HG03103 (cell line): Measurements from ENCODE around the gene IQCK.

Source experiments
- ATAC-seq: cut with Tn5 transposase; IDR thresholded peaks from one replicate; pipeline ENCODE4 v1.9.1; 2021; ENCODE audit warnings: low read depth; ENCODE audit not compliant: unreplicated experiment

Gene IQCK

GRCh38 chr16:19698480-19699465, 19.3 kb upstream of the IQCK start:
- ATAC-seq: no peak

- ATAC-seq: no peak
These were observed 18.6 kb upstream of the IQCK start for GRCh38 chr16:19699472-19699871.

DNA sequence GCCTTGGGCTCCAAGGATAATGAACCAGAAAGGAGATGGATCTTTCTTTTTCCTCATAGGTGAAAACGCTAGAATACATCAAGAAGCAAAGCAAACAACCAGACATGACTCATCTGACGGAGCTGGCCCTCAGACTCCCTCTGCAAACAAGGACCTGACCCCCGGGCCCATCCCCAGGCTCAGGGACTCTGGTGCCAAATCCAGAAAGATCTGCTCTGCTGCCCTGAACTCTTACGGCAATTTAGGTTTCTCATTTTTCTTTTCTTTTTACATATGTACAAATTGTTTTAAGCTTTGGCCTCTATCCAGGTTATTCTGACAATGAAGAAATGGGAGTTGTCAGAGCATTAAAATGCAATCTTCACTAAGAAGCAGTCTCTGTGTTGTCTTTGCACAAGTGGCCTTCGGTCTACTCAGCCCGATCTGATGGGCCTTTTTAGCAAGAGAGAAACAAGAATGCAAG, 17.7 kb upstream of the IQCK start:
- no peak for ATAC-seq

GRCh38 chr16:19701091-19701490, 17.0 kb upstream of the IQCK start:
- no peak for ATAC-seq

- no peak for ATAC-seq
These were observed 14.7 kb upstream of the IQCK start for GRCh38 chr16:19703172-19703889.

- no peak for ATAC-seq
These were observed 13.5 kb upstream of the IQCK start for GRCh38 chr16:19704321-19705145.

DNA sequence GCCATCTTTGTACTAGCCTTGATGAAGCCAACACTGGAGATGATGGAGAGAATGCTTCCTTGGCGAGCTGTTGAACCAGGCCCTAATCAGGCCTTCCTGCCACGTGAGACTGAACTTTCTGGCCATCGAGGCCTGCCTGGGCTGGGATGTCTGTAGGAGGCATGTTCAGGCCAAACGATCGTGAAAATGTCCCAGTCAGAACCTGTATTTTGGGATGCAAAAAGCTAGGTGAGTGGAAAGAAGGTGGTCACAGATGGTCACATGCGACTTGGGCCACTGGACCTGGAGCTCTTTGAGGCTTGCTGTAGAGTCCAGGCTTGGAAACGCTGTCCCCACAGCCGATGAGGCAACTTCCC, 12.9 kb upstream of the IQCK start:
- ATAC-seq: no peak

DNA sequence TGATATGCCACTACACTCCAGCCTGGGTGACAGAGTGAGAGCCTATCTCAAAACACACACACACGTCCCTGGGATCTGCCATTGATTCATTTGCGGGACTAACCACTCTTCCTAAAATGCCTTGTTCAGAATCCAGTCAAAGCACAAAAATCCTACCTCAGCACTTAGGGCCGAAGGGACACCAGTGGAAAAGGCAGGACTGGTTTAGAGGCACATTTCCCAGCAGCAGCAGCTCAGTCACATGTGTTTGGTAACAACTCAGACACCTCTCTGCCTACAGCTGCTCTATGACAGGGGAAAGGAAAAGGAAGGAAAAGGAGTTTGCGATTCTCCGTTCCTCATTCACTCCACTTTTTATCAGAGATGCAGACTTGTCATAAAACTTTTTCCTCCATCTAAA, 12.2 kb upstream of the IQCK start:
- no peak for ATAC-seq

DNA sequence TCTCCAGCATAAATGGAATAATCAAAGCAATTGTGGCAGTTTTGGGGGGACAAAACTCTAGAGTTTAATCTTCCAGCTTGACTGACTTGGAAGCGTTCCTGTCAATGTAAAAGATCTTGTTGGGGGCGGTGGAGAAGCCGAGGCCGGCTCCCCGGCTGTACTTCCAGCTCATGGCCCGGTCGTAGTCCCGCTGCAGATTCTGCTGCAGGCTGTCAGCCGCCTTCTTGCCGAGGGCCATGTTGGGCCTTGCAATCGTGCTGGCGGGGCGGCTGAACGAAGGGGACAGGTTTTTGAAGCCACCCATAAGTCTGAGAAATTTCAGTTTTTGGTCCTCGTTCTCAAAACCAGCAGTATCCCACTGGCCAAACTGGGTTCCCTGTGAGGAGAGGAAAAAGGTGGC, 11.2 kb upstream of the IQCK start:
- no peak for ATAC-seq

GRCh38 chr16:19707569-19708295, 10.3 kb upstream of the IQCK start:
- ATAC-seq: no peak

DNA sequence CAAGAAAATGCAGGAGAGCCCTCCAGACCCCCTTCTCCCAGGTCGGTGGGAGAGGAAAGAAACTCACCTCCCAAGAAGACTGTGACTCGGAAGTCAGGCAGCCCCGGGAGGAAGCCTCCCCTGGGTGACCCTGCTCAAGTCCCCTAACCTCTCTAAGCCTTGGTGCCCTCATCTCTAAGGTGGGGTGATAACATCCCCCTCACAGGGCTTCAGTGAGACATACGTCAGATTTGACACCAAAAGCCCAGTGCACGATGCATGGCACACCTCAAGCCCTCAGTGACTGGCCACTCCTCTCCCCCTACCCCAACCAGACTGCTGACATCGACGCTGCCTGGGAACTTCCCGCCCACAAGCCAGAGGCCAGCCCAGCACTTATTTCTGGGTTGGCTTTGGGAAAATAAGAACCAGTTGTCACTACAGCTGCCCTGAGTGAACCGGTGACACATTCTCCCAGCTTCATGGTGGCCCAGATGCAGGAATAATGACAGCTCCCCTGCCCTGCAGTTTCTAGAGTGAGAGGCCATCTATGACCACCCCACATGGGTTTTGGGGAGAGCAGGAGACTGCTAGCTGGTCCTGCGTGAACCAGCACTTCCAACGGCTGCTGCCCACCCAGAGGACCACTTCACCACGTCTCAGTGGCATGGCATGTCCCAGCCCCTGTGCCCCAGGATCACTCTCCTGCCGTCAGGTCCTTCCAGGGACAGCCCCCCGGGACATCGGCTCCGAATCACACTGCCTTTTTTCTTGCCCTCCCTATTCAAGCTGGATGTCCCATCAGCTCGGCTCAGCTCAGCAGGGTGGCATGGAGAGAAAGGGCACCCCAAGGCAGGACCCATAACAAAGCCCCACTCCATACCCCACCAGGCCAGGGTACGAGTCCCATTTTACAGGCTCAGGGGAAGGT, 9.5 kb upstream of the IQCK start:
- no peak for ATAC-seq

DNA sequence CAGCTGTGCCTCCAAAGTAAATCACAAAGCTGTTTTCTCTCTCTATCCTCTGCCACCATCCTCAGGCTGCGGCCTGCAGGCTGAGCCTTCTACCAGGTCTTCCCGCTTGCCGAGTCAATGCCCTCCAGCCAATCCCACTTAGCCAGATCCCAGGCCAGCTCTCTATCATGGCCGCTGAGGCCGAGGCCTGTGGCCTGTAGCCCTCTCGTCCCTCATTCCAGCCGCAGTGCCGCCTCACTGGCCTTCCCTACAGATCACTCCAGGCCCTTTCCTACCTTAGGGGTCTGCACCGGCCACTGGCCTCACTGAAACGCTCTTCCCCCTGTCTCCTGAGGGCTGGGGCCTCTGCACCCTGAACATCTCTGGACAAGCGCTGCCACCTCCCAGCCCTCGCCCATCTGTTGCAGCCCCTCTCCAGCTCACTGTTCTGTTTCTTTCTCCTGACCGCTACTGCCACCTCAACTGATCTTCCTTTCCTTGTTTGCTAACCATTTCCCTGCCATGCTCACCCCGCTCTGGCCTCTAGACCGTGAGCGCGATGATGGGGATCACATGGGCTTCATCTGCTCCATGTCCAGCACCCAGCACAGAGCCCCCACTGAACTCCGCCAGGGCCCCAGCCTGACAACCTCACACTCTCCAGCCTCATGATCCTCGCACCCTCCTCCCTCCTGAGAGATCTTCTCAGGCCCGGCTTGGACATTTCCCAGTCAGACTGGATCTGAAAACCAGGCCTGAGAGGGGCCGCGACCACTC, 8.5 kb upstream of the IQCK start:
- ATAC-seq: no peak

DNA sequence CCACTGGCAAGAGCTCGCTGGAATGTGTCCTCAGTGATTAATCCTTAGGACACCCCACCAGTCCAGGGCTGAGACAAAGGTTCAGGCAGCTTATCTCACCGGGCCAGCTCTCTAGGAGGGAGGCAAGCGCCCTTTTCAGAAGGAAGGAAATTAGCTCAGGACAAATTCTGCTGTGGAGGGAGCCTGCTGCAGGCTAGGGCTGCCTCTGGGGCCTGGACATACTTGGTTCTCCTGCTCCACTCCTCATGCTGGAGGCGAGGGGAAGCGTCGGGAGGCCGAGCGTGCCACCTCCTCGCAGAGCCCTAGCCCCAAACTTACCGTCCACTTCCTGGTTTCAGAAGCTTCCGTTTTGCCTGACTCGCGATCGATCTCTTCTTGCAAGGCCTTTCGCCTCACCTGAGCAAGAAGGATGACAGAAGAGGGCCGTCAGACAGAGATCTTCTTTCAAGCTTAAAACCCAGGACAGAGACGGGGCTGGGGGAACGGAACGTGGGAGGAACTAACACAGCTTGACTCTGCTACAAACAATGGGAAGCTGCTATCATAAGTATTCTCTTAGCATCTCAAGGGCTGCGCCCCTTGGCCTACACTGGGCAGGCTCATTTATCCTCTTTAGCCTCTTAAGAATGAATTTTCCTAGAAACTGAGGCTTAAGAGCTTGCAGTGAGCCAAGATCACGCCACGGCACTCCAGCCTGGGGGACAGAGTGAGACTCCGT, 7.7 kb upstream of the IQCK start:
- no peak for ATAC-seq

GRCh38 chr16:19710991-19711545, 7.0 kb upstream of the IQCK start:
- no peak for ATAC-seq

DNA sequence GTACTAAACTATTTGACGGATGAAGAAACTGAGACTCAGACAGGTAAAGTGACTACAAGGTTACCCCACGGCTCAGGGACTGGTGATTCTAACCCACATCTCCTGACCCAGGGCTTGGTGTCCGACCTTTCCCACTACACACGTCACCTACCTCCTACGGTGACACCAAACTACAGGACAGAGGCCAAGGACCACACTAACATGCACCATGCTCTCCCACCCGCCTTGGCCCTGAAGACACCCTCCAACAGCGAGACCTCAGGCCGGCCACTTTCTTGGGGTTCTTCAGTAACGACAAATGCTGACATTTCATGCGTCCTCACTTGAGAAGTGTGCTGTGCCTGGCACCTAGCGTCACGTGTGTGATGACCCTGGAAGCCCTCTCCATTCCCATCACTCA, 6.4 kb upstream of the IQCK start:
- ATAC-seq: no peak

- no peak for ATAC-seq
These were observed 5.5 kb upstream of the IQCK start for GRCh38 chr16:19712418-19713058.

GRCh38 chr16:19713697-19714096, 4.4 kb upstream of the IQCK start:
- no peak for ATAC-seq
